ENCODE results near the gene UBAC1. TPM values are rescaled to one million over a fixed set of nuclear protein-coding genes. Genes with fewer than 3 reads are reported as not detected.
A peak's percentile ranks its signal among the peaks of the same experiment; 100 is the strongest.

UBAC1 gene
- total and polyA plus RNA-seq, 7 donors: 71.1 to 261 (median 162) TPM

GRCh38 chr9:135997090-135998015 is 36.2 kb upstream of the UBAC1 start:
- no peak overlapping the region for H3K27ac ChIP-seq
- H3K4me1 ChIP-seq: peaks cover 13% of the 10 kb centered on the region
- no peak overlapping the region for H3K4me3 ChIP-seq
- H3K36me3 ChIP-seq (ENCODE audit: insufficient read depth in 1 of 2, low read depth in 1 of 2): no peaks in the 10 kb centered on the region
- H3K27me3 ChIP-seq (ENCODE audit: insufficient read depth in 3 of 3, low read length in 2 of 3): peaks cover 0 to 3% (median 0%) of the 10 kb centered on the region in 3 donors
- 66 to 72% (median 67%) methylated on average over 33 to 34 of the region's 34 CpGs for WGBS, 3 donors
- DNase-seq (no peak), ATAC-seq (no peak)
- no peak for TF ChIP-seq CTCF (IDR thresholded peaks at IDR 0.05)
- intact Hi-C loops (cut with DNase I): no loop called here
- H3K9me3 ChIP-seq: no peaks in the 10 kb centered on the region

DNA sequence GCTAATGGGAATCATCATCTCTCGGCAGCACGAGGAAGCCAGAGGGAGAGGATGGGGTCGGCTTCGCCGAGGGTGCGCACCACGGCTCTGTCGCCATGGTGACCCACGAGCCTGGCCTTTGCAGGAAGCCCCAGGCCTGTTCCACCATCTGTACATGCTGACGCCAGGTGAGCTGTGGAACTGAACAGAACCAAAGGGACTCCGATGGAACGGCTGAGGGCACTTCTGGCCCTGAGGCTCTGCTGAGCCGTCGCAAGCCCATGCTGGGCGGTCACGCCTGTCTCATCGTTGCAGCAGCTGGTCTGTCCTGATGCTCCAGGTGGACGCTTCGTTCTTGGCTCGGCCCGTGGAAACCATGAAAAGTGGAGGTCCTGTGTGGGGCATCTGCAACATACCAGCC is 34.6 kb upstream of the UBAC1 start:
- 78 to 90% (median 79%) methylated on average over 21 of the region's 21 CpGs for WGBS, 3 donors
- intact Hi-C loops (cut with DNase I): no loop called here
- Histone ChIP-seq H3K4me1 (peaks cover 18% of the 10 kb centered on the region), H3K27me3 (ENCODE audit: insufficient read depth in 3 of 3, low read length in 2 of 3) (peaks cover 0 to 5% (median 0%) of the 10 kb centered on the region in 3 donors), H3K9me3 (no peaks in the 10 kb centered on the region), H3K36me3 (ENCODE audit: insufficient read depth in 1 of 2, low read depth in 1 of 2) (no peaks in the 10 kb centered on the region), H3K4me3 (no peak overlapping the region), H3K27ac (no peak overlapping the region)
- DNase-seq (no peak), ATAC-seq (no peak)
- no peak for TF ChIP-seq CTCF (IDR thresholded peaks at IDR 0.05)

DNA sequence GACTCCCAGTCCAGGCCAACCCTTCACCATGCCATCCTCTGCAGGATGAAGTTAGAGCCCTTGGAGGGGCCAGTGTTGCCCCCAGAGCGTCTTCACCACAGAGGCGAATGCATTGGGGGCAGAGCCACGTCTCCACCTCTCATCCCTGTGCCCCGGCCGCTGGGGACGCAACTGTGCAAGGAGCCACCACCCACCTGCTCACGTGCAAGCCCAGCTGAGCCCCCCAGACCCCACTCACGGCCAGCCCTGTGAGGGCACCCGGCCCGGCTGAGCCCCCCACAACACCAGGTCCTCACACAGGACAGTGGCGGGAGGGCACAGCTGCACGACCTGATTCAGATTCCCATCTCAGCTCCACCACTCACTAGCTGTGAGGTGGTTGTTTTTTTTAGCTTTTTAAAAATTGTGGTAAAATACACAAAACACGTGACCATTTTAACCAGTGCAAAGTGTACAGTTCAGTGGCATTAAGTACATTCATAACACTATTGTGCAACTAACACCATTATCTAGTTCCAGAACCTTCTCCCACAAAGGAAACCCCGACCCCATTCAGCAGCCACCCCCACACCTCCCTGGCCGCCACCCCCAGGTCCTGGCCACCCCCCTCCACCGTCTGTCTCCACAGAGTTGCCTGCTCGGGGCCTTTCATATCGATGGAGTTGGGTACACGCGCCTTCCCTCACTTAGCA is 33.5 kb upstream of the UBAC1 start:
- TF ChIP-seq CTCF (IDR thresholded peaks at IDR 0.05): no peak
- no peak overlapping the region for H3K4me3 ChIP-seq
- DNase-seq (no peak), ATAC-seq (no peak)
- 79 to 85% (median 81%) methylated on average over 18 to 20 of the region's 20 CpGs for whole genome bisulfite sequencing, 3 donors
- H3K4me1 ChIP-seq: peaks cover 26% of the 10 kb centered on the region
- peaks cover 0 to 12% (median 0%) of the 10 kb centered on the region in 3 donors for H3K27me3 ChIP-seq (ENCODE audit: insufficient read depth in 3 of 3, low read length in 2 of 3)
- H3K27ac ChIP-seq: no peak overlapping the region
- no peaks in the 10 kb centered on the region for H3K36me3 ChIP-seq (ENCODE audit: insufficient read depth in 1 of 2, low read depth in 1 of 2)
- H3K9me3 ChIP-seq: no peaks in the 10 kb centered on the region
- intact Hi-C loops (cut with DNase I): no loop called here

DNA sequence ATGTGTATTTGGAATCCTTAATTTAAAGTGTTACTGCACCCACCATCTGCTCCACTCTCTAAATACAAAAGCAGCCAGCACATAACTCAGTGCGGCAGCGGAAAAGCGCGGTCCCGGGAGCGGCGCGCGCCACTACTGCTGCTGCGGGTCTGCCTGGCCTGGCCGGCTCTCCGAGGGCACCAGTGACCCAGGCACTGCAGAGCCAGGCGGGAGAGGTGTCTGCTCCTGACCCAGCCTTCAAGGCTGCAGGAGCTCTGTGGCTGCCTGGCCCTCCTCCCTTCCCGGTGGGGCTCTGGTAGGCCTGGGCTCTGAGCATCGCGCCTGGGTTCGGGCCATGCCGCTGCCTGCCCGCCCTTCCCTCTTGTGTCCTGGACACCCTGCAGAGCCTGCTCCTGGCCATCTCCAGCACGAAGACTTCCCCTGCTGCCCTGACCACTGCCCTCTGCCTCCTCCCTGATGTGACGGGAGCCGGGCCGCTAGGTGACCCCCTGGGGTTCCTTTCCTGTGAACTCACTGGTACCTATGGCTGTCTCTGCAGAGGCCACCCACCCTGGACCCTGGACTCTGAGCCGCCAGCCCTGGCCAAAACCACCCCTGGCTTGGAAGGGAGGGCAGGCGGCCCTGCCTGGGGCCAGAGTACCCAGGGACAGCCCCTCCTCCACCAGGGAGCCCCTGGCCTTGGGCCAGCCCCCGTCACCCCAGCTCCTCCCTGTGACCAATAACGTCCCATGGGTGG is 32.8 kb upstream of the UBAC1 start:
- 82 to 89% (median 87%) methylated on average over 25 to 27 of the region's 27 CpGs for WGBS, 3 donors
- Histone ChIP-seq H3K27ac (peak overlapping the region; percentile 83), H3K36me3 (ENCODE audit: insufficient read depth in 1 of 2, low read depth in 1 of 2) (no peaks in the 10 kb centered on the region), H3K4me1 (peaks cover 26% of the 10 kb centered on the region), H3K4me3 (no peak overlapping the region), H3K9me3 (no peaks in the 10 kb centered on the region), H3K27me3 (ENCODE audit: insufficient read depth in 3 of 3, low read length in 2 of 3) (peaks cover 0 to 12% (median 0%) of the 10 kb centered on the region in 3 donors)
- no peak for TF ChIP-seq CTCF (IDR thresholded peaks at IDR 0.05)
- intact Hi-C loops (cut with DNase I): no loop called here
- ATAC-seq: no peak
- DNase-seq: no peak

All from psoas muscle (tissue), 8 donors.